HUDEP-2 (cell line): Measurements from ENCODE around the gene SHC2.
"Not testable (repeated sequence)": the region's sequence is repeated elsewhere in the genome, so short reads cannot be mapped to it uniquely, and the experiment has no call there.

Experiments used
- DNase-seq, 76 experiments: peaks; one replicate each; lab custom pipeline; 2025; ENCODE audit not compliant: unreplicated experiment in 76 of 76; lab: John Stamatoyannopoulos, UW

SHC2 gene

DNA sequence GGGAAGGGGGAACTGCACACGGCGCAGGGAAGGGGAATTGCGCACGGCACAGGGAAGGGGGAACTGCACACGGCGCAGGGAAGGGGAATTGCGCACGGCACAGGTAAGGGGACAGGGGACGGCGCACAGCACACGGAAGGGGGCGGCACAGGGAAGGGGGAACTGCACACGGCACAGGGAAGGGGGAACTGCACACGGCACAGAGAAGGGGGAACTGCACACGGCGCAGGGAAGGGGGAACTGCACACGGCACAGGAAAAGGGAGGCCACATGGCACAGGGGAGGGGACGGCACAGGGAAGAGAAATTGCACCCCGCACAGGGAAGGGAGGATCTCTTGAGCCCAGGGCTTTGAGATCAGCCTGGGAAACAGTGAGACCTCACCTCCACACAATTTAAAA, 33.2 kb downstream of the SHC2 start:
- DNase-seq, result not testable (repeated sequence)

DNA sequence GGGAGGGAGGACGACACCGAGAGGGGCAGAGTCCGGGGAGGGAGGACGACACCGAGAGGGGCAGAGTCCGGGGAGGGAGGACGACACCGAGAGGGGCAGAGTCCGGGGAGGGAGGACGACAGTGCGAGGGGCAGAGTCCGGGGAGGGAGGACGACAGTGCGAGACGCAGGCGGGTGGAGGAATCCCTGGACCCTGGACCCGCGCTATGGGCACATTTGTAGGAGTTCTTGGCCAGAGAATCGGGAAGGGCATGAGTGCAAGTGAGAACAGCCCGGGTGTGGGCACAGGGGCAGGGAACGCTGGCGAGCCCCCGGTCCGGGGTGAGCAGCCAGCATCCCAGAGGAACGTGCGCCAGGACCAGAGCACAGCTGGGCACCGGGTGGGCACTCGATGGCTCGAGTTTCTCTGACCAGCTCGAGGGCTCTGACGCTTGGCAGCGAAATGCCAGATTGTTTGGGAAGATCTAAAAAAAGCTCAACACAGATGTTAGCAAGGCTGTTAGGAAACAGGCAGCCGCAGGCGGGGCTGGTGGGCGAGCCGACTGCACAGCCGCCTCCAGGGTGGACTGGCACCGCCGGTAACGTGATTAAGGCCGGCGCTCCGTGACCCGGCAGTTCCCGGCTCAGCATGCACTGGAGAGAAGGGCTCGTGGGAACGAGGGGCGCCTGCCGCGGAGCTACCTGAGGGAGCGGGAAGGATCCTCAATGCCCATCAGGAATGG, 33.9 kb downstream of the SHC2 start:
- no peak for DNase-seq

DNA sequence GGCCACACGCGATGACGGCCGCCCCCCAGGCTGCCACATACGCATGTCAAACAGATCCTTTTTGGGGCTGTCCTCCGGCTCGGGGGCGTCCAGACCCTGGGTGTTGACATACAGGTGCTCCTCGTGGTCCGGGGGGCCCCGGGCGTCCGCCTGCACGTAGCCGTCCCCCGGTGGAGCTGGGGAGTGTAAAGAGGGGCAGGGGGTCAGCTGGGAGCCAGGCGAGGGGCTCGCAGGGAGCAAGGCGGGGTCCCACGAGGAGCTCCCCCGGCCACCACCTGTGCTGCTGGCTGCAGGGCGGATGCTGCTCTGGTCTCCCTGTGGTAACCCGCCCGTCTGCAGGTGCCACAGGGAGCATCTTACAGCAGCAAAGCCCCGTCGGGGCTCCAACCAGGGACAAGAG, 35.8 kb downstream of the SHC2 start:
- no peak for DNase-seq

DNA sequence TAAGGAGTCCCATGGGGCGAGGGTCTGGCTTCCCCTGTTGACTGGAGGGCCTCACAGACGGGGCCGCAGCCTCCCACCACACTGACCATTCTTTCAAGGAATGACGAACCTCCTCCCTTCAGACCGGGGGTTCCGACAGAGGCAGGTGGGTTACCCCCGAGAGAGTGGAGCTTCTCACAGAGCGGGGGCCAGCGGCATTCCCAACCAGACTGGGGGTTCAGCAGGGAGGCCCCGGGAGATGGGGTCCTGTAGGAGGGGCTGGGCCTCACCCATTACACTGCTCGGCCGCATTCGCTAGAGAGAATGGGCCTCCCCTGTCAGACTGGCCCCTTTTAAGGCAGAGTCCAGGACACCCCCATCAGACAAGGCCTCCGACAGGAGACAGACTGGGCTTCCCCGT, 36.3 kb downstream of the SHC2 start:
- DNase-seq, result no peak

DNA sequence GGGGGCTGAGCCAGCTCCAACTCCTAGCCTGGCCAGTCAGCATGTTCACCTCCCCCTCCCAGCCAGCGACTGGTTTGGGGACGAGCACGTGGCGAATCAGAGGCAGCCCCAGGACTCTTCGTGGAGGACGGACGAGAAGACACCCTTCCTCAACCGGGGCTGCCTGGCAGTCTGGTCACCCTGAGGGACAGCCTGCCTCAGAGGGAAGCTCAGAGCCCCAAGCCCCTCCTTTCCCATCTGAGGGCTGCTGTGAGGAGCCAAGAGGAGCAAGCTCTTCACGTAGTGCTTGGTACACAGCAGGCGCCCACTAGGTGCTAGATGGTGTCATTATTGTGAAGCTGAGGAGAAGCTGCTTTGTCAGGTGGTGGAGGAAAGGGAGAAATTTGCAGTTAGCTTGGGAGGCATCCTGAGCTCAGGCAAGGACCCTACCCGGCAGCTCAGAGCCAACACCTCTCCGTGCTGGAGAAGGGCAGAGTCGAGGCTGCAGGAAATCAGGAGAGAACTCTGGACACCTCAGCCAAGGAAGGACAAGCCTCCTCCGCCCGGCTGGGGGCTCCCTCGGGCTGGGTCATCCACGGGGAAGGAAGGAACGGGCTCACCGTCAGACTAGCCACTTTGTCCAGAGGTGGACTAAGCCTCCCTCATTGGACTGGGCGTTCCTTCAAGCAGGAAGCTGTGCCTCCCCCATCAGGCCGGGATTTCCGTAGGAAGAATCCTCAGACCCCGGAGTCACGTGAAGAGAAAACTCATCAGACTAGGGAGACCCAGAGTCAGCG, 37.0 kb downstream of the SHC2 start:
- no peak for DNase-seq

DNA sequence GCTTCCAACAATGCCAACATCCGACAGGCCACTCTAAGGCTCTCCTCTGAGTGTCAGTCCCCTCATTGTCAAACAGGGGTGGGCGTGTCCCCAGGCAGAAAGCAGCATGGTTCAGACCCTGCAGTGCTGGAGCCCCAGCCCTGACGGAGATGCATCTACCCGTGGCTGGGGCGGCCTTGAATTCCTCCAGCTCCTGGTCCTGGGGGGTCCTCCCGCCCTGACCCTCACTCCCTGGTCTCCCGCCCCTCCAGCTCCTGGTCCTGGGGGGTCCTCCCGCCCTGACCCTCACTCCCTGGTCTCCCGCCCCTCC, 38.0 kb downstream of the SHC2 start:
- not testable (repeated sequence) for DNase-seq

DNA sequence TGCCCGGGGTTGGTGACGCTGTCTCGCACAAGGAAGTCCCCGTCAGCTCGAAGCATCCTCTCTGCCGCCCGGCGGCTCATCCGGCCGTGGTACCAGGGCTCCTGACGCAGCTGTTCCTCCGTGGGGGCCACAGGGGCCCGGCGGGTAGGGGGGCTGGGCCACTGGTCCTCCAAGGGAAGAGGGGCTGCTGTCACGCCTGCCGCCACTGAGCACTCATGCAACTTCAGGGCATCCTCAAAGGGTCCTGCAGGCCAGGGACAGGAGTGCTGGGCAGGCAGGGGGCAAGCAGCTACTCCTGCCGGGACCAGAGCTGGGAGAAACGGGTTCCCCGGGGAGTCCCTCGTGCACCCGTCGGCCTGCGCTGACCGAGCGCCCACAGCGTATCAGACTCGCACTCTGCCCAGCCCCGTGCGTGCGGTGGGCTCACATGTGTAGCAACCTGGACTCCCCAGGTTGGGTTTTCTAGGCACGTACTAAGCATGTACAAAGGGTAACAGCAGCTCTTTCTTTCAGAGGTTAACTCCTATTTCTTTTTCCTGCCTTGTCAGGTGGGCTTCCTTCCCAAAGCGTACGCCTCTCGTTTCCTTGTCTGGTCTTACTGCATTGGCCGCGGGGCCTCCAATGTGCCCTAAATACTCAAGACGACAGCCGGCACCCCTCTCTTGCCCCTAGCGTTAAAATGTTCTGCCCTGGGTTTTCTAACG, 38.5 kb downstream of the SHC2 start:
- no peak for DNase-seq

DNA sequence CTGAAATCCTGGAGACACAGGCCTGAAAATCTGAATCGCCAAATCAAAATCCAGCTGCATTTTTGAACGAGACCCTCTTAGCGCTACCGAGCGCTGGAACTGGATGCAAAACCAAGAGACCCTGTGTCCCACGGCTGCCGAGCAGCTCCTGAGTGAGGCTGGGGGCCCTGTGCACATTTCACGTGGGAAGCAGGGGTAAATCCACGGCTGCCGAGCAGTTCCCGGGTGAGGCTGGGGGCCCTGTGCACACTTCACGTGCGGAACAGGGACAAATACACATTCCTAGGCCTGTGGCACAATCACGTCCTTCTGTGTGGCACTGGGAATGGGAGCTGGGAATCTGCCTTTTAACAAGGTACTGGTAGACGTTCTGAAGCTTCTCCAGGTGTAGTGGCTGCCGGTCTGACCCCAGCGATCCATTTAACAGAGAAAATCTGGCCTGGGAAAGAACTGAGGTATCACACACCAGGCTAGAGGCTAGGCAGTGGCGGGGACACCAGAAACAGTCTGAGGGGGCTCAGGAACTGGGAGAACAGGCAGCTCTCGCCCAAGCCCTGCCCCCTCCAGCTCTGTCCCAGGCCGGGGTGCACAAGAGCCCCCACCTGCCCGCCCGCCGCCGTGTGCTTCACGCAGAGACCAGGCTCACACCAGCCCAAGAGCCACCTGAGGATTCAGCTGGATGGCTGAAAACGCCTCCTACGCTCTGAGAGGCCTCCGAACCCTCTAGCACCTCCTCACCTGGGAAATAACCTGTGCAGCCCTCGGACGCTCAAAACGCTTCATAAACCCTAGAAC, 40.9 kb downstream of the SHC2 start:
- no peak for DNase-seq

DNA sequence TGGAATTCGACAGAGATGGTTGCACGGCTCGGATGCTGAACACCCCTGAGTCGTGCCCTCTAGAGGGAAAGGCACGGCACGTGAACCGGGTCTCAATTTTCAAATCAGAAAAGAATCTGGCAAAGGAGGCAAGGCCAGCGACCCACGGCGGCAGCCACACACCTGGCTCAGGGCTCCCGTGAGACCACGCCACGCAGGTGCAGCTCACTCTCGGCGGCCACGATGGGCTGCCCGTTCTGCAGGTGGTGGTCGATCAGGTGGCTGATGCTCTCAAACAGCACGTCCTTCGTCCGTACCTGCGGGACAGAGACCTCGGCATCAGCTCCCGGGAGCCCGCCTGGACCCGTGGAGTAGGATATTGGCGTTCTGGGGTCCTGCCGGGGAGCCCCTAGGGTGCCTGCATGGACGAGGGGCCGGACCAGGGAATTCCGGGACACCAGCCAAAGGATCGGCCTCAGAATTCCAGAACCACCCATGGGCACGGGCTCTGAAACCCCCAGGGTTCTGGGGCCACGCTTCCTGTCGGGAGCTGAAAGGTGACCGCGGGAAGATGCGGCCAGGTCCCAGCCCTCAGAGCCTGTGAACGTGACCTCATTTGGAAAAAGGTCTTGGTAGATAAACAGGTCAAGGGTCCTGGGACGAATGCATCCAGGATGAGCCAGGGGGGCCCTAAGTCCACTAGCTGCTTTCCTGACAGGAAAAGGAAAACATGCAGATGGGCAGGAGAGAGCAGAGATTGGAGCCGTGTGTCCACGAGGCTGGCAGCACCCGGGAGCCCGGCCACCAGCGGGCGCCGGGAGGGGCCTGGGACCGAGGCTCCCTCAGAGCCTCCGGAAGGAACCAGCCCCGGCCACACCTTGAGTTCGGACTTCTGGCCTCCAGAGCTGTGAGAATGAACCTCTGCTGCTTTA, 41.8 kb downstream of the SHC2 start:
- DNase-seq, result no peak

DNA sequence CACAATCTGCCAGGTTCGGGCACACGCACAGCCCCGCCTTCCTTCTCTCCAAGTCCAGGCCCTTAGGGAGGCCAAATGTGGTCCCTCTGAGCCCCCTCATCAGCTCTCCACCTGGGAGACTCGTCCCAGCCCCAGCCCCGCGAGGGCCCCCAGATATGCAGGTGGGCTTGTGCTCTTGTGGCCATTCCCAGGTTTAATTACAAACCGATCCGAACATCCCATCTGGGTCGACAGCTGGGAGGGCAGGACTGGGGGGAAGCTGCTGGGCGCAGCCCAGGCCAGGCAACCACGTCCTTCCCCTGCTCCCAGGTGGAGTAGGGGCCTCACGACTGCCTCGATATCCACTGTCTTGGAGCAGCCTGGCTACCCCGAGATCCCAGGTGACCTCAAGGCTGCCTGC, 44.4 kb downstream of the SHC2 start:
- no peak for DNase-seq

DNA sequence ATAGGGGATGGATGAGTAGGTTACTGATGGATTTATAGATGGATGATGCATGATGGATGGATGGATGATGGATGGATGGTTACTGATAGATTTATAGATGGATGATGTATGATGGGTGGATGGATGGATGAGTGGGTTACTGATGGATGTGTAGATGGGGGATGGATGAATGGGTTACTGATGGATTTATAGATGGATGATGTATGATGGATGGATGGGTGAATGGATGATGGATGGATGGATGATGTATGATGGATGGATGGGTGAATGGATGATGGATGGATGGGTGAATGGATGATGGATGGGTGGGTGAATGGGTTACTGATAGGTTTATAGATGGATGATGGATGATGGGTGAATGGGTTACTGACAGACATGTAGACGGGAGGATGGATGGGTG, 45.5 kb downstream of the SHC2 start:
- DNase-seq, result no peak

DNA sequence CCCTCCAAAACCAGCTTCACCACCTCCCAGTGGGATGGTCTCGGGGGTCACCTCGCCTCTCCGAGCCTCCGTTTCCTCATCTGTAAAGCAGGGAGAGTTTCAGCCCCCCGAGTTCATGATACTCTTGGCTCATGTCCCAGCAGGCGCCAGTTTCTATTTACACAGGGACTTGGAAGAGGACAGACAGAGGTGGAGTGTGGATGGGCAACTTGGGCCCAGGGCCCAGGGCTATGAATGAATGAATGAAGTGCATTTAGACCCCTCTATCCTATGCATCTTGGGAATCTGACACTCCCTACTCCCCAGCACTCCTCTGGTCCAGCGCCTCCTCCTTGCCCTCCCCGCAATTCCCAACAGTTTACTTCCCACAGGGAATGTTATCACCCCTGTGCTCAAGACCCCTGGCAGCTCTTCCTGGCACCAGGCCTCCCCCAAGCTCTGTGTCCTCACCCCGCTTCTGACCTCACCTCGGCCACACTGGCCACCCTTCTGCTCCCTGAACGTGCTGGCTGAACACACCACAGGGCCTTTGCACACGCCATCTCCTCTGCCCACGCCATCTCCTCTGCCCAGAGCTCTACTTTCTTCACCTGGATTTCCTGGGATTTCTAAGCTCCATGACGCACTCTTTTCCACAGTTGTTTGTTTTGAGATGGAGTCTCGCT, 46.9 kb downstream of the SHC2 start:
- DNase-seq, result no peak

DNA sequence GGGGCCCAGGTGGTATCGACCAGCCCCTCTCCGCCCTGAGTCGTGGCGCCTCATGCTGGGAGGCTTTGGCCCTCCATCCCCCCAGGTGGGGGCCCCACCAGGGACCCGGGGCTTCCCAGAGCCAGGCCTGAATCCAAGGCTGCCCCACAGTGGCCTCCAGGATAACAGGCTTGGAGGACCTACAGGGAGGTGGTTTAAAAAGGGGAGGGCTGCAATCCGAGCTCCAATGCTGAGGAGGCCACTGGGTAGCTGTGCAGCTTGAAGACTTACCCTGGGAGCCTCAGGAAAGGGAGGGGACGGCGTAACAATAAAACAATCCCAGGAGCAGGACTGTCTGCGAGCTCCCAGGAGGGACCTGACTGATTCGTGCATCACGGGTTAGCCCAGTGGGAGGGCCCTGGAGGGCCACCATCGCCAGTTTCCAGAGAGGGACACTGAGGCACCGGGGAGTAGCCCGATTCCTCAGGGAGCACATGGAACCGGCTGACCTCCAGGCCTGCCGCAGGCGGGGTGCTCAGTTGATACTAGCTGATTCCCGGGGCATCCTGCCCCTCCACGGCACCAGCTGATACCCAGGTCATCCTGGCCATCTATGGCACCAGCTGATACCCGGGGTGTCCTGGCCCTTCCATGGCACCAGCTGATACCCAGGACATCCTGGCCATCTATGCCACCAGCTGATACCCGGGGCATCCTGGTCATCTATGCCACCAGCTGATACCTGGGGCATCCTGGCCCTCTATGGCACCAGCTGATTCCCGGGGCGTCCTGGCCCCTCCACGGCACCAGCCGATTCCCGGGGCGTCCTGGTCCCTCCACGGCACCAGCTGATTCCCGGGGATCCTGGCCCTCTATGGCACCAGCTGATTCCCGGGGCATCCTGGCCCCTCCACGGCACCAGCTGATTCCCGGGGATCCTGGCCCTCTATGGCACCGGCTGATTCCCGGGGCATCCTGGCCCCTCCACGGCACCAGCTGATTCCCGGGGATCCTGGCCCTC, 48.2 kb downstream of the SHC2 start:
- DNase-seq, result no peak

DNA sequence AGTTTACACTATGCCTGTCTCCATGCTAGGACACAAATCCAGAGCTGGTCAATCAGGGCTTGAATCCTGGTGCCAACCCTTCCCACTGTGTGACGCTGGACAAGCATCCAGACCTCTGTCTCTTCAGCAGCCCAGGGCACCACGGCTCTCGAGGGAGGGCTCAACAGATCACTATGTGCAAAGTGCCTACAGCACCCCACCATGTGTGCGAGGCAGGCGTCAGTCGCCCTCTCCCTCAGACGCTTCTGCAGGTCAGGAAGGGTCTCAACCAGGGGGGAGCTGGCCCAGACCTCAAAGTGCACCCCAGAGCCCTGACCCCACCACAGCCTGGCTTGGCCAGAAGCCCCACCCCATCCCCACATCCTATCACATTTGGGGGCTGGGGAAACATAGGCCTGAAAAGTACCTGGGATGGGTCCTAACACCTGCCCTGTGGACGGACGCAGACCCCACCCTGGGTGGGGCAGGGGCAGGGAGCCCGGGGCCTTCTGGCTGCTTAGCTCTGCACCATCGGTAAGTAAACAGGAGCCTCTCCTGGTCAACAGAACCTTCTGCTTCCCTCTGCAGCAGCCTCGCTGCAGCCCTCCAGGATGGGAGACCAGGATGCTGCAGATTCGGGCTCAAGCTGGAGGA, 49.0 kb downstream of the SHC2 start:
- no peak for DNase-seq

DNA sequence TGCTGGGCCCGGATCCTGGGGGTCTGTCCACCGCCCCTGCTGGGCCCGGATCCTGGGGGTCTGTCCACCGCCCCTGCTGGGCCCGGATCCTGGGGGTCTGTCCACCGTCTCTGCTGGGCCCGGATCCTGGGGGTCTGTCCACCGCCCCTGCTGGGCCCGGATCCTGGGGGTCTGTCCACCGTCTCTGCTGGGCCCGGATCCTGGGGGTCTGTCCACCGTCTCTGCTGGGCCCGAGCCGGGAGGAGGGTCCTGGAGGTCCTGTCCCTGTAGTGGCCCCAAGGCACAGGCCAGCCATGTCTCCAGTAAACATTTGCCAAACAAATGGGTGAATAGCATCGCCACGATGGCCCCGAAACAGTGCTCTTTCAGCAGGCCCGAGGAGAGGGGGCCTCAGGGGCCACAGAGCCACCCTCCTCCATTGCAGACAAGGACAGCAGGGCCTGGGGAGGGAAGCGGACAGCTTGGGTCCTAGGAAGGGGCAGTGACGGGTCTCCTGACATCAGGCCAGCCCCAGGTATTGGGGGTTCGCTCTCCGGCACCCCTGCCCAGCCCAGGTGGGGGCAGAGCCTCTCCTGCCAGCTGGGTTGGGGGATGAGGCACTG, 49.6 kb downstream of the SHC2 start:
- not testable (repeated sequence) for DNase-seq

DNA sequence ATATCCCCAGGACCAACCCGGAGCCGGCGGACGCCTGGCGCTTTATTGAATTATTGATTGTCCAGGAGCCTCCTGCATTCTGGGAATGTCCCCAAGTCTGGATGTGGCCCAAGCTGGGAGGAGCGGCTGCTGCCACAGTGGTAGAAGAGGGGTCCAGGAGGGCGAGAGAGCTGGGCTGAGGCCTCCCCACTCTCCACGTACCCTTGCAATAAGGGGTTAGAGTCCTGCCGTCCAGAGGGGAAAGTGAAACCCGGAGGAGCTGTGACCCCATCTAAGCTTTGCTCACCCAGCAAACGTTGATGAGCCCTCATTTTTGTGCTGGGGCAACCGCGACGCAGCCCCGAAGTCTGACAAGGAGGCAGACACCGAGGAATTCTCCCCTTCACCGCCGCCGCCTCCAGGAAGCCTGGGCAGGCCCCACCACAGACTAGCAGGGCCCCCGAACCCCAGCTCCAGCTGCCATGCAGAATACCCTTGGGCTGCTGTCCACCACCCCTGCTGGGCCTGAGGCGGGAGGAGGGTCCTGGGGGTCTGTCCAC, 50.5 kb downstream of the SHC2 start:
- no peak for DNase-seq

DNA sequence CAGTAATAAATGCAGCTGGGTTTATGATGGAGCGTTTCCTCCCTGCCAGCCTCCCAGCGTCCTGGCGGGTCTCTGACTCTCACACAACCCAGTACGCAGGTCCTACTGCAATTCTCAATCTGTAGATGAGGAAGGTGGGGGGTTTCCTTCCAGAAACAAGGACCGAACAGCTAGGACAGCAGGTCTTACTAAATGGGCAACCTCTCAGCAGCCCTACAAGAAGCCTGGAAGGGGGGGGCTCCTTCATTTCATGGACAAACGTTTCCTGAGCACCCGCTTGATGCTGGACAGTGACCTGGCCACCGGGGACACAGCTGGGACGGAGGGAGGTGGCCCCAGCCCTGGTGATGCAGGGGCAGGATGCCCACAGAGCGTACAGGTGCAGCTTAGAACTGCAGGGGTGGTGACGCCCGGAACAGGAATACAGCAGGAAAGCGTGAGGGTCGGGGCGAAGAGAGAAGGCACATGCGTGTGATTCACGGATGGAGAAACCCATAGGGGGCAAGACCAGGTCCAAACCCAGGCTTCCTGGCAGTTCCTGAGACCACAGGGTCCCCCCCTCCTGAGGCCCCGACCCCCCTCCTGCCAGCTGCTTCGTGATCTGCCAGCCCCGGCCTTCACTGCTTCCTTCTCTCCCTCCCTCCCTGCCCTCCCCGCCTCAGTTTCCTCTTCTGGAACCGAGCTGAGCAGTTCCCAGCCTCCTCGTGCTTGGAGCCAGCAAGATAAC, 51.2 kb downstream of the SHC2 start:
- no peak for DNase-seq
